HUDEP-2 (cell line): ENCODE results near the gene VAMP3.

Experiments used
- DNase-seq, 76 experiments: peaks; one replicate each; lab custom pipeline; 2025; ENCODE audit not compliant: unreplicated experiment in 76 of 76; lab: John Stamatoyannopoulos, UW

VAMP3 gene, protein sequence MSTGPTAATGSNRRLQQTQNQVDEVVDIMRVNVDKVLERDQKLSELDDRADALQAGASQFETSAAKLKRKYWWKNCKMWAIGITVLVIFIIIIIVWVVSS

DNA sequence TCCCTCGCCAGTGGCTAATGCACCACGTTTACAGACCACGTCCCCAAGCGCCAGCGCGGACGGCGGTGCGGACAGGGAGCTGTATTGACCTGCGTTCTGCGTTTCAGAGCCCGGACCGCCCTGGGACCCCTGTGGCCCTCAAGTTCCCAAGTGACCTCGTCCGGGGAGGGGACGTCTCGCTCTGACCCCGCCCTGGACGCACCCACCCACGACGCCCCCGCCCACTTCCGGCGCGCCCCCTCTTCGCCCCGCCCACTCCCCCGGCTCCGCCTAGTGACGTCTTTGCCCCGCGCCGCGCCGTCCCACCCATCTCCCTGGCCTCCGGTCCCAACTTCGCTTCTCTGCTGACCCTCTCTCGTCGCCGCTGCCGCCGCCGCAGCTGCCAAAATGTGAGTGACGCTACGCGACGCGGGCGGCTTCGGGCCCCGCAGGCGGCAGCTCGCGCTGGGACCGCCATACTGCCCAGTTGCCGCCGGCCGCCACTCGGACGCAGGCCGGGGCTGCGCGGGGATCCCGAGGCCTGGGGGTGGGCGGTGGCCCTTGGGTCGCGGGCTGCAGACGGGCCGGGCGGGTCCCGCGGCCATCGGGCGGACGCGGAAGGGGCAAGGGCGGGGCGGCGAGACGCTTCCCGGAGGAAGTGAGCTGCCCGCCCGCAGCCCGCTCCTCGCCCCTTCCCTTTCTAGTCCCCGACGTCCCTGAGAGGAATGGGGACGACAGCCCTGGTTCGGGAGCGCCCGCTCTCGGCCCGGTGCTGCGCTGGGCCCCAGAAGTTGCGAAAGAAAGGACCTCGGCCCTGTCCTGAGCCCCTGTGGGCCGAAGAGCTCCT, at the start of gene VAMP3:
Gene VAMP3 (plus strand): TSS at position 300 of the 826 bp plus-strand sequence. CDS start 88 bp downstream, at position 388.
- DNase-seq, result peak in 72 of 76 experiments; percentile 14 to 91 (median 76)

DNA sequence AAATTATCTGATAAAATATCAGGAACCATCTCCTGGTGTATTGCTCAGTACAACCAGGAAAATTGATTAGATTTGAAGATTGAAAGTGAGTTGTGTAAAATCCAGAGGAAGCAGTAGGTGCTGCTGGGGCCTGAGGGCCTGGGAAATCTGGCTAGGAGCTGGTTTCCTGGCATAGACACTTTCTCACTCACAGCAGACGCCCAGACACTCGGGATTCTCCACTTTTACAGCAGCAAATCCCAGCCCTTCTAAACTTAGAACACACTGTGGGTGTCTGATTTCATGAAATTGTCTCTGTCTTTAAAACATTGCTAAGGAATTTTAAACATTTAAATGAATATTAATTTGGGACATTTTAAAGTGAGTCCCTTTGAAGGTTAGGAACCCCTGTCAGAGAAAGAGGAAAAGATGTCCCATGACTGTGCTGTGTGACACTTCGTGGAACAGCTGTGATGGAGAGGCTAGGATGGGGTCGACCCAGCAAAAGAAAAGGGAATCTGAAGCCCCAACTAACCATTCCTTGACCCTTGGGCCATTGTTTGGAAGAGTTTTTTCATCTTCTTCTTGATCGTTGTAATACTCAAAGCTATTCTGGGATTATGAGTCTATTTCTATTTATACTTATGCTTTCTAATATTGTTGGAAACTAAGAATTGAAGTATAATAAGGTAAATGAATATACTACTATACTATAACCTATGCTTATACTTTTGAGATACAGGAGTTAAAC, 49.0 kb upstream of the VAMP3 start:
- DNase-seq, result no peak

DNA sequence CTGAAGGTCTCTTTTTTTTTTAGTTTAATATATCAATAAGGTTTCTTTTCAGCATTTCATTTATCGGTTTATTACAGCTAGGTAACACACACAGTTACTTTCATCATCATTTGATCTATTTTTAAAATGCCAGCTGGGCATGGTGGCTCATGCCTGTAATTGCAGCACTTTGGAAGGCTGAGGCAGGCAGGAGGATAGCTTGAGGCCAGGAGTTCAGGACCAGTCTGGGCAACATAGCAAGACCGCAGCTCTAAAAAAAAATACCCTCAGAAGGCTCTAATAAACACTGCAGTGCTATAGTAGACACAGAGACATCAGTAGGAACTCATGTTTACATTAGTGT, 48.5 kb upstream of the VAMP3 start:
- no peak for DNase-seq

DNA sequence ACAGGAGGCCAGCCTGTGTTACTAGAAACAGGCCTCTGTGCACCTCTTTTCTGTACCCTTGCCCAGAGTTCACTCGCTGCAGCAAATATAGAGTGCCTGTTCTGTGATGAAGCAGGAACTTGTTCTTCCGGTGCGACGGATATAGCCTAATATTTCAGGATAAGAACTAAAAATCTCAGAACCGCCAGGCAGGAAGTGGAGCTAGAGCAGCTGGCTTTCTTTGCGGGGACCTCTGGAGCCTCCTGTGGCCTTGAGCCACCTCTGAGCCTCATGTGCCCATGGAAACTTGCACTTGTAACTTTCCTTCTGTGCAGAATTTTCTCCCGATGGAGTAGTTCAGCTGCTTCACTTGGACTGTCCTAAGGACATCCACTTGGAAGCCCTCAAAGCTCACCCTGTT, 44.5 kb upstream of the VAMP3 start:
- DNase-seq, result no peak

DNA sequence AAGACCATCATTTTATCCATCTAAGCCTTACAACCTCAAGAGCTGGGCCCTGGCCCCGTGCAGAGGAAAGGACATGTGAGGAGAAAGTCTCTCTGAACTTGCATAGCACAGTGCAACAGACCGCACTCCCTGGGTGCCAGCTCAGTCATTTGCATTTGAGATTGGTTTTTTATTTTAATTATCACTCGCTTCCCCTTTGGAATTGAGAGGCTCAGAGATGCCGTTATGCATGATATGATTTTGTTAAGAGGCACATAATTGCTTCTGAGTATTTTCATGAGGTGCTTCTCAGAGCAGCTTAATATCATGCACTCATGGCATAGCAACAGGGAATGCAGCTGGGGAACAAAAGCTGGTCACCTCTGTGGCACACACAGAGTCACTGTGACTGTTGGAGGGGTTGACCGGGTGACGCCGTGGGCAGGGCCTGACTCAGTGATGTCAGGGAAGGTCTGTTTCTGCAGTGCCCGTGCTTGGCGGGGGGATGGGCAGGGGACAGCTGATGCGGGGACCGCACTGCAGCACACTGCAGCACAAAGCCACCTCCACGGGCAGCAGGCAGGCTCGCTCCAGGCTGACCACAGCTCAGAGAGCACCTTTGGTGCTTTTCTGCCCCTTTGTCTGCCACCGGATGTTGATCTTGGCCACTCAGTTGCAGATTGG, 43.2 kb upstream of the VAMP3 start:
- DNase-seq, result no peak

DNA sequence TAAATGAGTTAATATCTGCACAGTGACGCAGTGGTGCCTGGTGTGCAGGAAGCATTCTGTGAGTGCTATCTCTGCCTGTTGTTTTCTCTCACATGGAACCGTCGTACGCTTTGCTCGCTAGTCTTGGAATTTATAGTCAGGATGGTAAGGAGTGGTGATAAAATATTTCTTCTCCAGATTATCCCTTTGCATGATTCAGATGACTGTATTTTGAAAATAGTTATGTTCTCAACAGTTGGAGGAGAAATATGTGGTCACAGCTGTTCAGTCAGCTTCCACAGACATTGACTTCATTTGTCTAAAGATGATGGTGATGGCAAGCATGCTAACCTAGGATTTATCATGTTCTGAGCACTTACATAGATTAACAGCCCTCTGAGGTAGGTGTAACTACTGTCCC, 41.3 kb upstream of the VAMP3 start:
- DNase-seq, result no peak

DNA sequence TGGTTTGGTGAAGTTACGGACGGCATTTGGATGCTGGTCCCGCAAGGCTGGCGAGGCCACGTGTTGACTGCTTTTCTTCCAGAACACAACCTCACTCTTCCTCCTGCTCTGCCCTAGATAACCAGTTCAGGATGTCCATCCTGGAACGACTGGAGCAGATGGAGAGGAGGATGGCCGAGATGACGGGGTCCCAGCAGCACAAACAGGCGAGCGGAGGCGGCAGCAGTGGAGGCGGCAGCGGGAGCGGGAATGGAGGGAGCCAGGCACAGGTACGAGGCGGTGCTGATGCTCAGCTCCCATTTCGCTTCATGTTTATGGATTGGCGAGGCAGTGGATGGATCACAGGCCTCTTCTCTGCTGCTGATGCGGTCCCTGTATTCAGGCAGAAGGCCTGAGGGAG, 38.8 kb upstream of the VAMP3 start:
- no peak for DNase-seq

DNA sequence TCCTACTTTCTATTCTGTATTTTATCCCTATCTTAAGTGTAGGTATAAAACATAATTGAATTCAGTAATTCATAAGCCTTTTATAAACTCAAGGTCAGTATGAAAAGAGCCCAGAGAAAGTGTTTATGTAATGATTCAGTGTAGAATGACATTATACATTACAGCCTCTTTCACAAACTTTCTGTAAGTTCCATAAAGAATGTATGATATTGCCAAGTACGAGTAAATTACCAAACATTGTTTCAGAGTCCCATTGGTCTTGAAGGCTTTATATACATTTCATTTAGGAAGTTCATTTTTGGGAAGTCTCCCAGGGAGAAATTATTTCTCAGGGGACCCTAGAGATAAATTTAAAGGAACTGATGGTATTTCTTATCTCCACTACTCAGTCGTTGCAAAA, 37.8 kb upstream of the VAMP3 start:
- DNase-seq, result no peak

DNA sequence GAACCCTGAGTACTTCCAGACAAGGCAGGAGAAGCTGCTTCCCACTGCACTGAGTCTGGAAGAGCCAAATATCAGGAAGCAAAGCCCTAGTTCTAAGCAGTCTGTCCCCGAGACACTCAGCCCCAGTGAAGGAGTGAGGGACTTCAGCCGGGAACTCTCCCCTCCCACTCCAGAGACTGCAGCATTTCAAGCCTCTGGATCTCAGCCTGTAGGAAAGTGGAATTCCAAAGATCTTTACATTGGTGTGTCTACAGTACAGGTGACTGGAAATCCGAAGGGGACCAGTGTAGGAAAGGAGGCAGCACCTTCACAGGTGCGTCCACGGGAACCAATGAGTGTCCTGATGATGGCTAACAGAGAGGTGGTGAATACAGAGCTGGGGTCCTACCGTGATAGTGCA, 33.1 kb upstream of the VAMP3 start:
- DNase-seq, result no peak

DNA sequence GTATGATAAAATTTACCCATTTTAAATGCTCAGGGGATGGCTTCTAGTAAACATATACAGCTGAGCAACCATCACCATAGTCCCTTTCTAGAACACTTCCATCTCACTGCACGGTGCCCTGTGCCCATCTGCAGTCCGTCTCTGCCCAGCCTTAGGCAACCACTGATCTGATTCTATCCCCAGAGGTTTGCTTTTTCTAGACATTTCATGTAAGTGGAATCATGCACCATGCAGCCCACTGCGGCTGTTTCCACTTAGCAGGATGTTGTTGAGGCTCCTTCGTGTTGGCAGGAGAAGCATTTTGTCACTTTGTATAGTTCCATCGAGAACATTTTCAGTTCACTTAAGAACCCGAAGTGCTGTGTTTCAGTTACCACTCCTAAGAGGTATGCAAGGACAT, 27.8 kb upstream of the VAMP3 start:
- DNase-seq, result no peak

DNA sequence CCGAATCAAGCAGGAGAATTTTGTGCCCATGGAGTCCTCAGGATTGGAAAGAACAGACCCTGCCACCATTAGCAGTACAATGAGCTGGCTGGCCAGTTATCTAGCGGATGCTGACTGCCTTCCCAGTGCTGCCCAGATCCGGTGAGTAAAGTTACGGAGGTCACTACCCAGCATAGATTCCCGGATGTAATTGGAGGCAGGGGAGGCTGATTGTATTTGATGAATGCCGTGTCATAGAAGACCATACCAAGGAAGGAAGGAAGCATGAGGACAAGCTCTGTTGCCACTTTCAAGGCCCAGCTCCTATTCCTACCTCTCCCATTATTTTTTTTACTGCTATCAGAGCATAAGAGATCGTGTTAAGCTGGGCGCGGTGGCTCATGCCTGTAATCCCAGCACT, 26.2 kb upstream of the VAMP3 start:
- DNase-seq, result no peak

DNA sequence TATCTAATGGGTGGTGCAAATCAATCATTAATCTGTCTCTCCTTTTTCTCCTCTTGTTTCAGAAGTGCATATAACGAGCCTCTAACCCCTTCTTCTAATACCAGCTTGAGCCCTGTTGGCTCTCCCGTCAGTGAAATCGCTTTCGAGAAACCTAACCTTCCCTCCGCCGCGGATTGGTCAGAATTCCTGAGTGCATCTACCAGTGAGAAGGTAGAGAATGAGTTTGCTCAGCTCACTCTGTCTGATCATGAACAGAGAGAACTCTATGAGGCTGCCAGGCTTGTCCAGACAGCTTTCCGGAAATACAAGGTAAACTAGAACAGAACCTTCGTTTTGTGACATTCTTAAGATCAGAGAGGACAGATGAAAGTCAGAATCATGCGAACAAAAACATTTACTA, 25.3 kb upstream of the VAMP3 start:
- no peak for DNase-seq

DNA sequence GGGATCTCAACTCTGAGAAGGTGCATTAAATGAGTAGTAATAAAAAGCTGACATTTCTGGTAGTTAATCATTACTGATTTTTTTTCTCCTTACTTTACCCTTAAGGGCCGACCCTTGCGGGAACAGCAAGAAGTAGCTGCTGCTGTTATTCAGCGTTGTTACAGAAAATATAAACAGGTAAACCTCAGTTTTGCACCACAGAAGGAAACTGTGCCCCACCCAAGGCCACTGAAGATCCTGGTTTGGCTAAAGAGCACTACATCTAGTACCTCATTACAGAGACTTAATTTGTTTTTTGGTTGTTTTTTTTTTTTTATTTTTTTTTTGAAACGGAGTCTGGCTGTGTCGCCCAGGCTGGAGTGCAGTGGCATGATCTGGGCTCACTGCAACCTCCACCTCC, 23.5 kb upstream of the VAMP3 start:
- DNase-seq, result no peak

DNA sequence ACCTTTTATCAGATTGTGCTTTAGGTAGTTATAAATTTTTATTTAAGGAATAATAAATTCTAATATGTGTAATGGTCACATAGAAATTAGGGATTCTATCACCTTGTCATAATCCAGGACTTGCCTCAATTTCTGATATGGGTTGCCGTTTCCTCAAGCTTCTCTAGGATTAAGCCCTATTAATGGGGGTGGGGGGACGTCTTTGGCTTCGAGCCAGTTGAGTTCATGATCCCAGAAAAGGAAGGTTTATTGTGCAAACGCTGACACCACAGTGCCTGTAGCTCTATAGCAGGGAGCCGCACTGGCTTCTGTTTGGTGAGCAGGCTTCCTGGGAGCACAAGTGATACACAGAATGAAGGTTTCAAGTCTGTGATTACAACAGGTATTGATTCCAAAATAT, 22.0 kb upstream of the VAMP3 start:
- DNase-seq, result no peak

DNA sequence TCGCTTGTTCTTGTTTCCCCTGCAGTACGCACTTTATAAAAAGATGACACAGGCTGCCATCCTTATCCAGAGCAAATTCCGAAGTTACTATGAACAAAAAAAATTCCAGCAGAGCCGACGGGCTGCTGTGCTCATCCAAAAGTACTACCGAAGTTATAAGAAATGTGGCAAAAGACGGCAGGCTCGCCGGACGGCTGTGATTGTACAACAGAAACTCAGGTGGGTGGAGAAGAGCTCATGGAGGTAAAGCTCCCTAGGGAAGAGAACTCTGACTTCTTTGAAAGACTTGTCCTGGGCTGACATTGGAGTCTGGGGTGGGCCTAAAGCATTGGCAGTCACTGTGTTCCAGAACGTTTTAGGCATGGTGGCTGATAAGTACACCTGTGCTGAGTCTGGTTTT, 19.9 kb upstream of the VAMP3 start:
- no peak for DNase-seq

DNA sequence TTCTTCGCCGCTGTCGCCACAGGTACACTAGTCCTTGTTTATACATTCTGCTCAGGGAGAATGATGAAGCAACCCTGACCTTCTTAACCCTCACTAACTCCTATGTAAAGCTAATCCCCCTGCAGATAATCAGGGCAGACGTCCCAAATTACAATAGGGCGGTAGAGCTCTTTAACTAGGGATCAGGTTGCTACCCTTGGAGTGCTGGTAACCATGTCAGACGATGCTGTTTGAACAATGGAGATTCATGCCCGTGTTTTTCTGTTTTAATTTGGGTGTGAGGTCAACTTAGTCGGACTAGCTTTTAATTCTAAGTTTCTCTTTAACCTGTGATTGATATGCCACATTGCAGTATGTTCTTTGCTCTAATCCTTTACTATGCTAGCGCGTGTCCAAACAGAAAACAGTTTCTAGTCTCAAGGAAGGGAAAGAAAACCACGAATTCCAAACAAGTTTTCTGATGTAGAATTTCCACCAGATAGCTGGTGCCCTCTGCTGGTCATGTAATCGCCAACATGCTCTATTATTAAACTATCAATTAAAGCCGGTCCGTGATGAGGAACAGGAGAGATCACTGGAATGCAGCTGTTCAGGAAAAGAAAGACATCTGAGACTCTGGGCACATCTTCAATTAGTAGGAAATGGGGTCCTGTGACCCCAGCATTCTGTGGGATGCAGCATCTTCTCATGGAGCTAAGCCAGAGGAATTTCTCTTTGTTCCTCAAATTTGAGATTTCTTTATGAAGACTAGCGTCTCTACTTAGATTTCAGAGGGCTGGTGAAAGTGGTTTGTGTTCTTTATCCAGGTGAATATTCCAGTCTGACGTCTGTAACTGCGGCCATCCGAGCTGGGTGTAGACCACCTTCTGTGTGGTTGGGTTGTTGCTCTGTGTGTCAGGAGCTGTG, 18.3 kb upstream of the VAMP3 start:
- peak in 34 of 76 experiments; percentile 2 to 48 (median 18) for DNase-seq

DNA sequence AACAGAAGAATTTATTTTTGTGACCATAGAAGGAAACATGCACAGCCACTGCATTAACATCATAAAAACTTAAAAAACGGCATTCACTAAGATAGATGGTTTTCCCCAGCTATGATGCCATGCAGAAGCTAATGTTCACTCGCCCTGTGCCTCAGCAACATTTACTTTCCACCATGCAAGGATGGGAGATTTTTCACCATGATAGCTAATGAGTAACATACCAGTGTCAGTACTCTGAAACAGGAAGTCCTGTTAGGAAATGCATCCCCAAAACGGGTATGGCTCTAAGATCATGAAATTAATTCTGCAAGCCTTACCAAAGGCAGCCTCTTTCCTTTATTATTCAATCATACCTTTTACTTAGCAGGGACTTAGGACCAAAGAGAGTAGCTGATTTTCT, 17.5 kb upstream of the VAMP3 start:
- DNase-seq, result no peak

DNA sequence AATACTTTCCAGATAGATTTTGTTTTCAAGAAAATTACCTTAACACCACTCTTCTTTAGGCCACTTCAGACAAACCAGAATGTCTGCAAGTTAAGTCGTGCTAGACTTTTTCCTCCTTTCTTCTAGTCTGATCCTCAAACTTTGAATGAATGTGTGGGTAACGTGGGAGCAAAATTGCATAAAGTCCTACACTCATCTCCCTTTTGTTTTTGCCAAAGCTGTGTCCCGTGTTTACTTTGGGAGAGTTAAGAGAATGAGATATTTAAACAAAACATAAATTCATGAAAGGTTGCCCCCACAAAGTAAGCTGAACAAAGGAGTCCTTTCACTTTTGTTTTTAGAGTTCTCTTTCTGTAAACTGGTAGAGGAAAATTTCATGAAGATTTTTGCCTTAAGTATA, 16.9 kb upstream of the VAMP3 start:
- no peak for DNase-seq

DNA sequence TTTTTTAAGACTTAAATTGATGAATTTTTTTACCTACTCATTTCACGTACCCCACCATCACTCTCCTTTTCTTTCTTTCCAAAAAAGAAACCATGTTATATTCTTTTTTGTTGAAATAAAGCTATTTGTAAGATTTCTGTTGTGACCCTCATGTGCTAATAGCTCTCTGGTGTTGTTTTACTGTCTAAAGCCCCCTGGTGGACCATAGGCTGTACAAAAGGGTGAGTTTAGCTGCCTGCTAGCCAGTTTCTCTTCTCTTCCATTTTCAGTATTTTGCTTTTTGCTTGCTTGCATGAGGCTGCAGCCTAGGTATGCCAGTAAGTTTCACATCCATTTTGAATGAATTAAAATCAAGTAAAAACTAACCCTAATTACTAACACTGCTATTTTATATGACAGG, 15.6 kb upstream of the VAMP3 start:
- peak in 6 of 76 experiments; percentile 3 to 35 (median 14) for DNase-seq

DNA sequence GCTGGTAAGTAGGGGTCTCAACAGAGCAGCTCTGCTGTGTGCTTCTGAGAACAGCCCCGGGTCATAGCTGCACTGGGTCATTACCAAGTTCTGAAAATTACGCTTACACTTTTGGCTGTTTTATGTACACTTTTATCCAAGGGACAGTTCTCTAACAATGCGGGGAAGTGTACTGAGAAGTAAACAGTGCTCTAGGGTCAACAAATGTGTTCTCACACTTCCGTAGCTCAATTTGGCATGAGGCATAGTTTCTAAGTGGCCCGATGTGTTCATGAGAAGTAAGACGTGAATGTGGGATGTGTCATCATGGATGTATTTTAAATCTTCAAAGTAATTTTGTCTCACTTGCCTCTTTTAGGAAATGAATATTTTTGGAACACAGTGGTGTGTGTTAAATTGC, 10.9 kb upstream of the VAMP3 start:
- no peak for DNase-seq

DNA sequence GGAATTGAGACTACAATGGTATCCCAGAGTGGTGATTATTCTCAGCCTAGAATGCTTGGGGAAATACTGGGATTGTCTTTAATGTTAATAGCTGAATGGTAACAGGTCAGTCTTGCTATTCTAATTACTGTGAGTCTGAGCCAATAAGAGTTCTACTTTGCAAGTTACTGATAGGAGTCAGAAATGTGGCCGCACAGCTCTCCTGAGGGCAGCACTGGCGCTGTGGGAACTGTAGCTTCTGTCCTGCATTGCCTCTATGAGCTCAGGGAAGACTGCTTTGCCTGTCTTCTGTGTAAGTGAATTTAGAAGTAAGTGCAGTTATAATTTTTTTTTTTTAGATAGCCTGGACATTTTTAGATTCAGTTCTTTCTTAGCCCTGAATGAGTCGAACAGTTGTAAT, 10.0 kb upstream of the VAMP3 start:
- DNase-seq, result no peak
